Measurements from ENCODE around the gene CHP1. TPM values are rescaled to one million over a fixed set of nuclear protein-coding genes. Genes with fewer than 3 reads are reported as not detected.
A peak's percentile ranks its signal among the peaks of the same experiment; 100 is the strongest.

The CHP1 gene
- total RNA-seq, 3 donors from 2014 or later (not counting 1 experiment from before 2014, with no cell fraction given) = 50.7 to 55.9 (median 51.3) TPM

DNA sequence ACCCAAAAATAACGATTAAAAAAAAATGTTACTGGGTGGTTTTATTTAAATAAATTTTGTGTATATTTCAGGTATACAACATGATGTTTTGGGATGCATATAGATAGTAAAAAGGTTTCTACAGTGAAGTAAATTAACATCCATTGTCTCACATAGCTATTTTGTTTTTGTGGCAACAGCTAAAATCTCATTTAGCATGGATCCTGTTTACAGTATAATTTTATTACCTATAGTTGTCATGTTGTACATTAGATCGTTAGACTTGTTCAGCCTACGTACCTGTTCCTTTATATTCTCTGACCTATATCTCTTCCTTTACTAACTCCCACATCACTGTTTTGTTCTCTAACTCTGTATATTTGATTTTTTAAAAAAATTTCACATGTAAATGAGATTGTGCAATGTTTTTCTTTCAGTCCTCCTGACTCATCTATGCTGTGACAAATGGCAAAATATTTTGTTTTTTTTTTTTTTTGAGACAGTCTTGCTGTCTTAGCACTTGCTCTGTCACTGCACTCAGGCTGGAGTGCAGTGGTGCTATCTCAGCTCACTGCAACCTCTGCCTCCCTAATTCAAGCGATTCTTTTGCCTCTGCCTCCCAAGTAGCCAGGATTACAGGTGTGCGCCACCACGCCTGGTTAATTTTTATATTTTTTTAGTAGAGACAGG is 55.7 kb downstream of the CHP1 start:
- WGBS (ENCODE audit: insufficient coverage) = 100% methylated on average over 3 of the region's 6 CpGs
- H3K9me3 Mint-ChIP-seq = no peaks in the 10 kb centered on the region
- Histone ChIP-seq H3K27me3 (ENCODE audit: control insufficient read depth, insufficient read depth, low read length) (no peaks in the 10 kb centered on the region), H3K27ac (ENCODE audit: low read length) (no peak overlapping the region), H3K4me1 (ENCODE audit: control insufficient read depth, insufficient read depth, low read length) (peaks cover 25% of the 10 kb centered on the region), H3K4me3 (ENCODE audit: low read length) (no peak overlapping the region), H3K9me3 (ENCODE audit: control insufficient read depth, insufficient read depth, low read length) (no peaks in the 10 kb centered on the region), H3K36me3 (ENCODE audit: control insufficient read depth, insufficient read depth, low read length) (peaks cover 30% of the 10 kb centered on the region)
- peak overlapping the region; percentile 40 to 50 for H3K27ac Mint-ChIP-seq
- TF ChIP-seq, protein P1, sequence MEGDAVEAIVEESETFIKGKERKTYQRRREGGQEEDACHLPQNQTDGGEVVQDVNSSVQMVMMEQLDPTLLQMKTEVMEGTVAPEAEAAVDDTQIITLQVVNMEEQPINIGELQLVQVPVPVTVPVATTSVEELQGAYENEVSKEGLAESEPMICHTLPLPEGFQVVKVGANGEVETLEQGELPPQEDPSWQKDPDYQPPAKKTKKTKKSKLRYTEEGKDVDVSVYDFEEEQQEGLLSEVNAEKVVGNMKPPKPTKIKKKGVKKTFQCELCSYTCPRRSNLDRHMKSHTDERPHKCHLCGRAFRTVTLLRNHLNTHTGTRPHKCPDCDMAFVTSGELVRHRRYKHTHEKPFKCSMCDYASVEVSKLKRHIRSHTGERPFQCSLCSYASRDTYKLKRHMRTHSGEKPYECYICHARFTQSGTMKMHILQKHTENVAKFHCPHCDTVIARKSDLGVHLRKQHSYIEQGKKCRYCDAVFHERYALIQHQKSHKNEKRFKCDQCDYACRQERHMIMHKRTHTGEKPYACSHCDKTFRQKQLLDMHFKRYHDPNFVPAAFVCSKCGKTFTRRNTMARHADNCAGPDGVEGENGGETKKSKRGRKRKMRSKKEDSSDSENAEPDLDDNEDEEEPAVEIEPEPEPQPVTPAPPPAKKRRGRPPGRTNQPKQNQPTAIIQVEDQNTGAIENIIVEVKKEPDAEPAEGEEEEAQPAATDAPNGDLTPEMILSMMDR (IDR thresholded peaks at IDR 0.05) = no peak
- no peaks in the 10 kb centered on the region for H3K36me3 Mint-ChIP-seq
- peak overlapping the region; percentile 58 for H3K4me3 Mint-ChIP-seq
- DNase-seq = no peak
- intact Hi-C loops (cut with micrococcal nuclease) = loop anchor here (10.0 kb wide), 1 partner anchor 722 kb away; the partner anchor contains the start of genes CCDC32 and RPUSD2
- ATAC-seq = no peak
- peaks cover 38 to 41% of the 10 kb centered on the region in 2 donors for H3K4me1 Mint-ChIP-seq
- H3K27me3 Mint-ChIP-seq (ENCODE audit: low read depth in 2 of 2) = no peaks in the 10 kb centered on the region

DNA sequence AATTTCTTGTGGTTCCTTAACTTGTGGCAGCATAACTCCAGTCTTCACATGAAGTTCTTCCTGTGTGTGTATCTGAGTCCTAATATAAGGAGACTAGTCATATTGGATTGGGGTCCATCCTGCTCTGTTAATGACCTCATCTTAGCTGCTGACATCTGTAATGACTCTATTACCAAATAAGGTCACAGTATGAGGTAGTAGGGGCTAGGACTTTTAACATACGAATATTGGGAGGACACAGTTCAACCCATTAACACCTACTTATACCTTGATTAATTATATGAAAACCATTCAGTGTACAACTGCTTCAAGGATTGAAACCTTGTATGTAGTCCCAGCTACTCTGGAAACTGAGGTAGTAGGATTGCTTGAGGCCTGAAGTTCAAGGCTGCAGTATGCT is 57.4 kb downstream of the CHP1 start:
- peaks cover 30% of the 10 kb centered on the region for H3K36me3 ChIP-seq (ENCODE audit: control insufficient read depth, insufficient read depth, low read length)
- no CpG with 5 or more reads among the region's 1 CpG for WGBS (ENCODE audit: insufficient coverage)
- no peaks in the 10 kb centered on the region for H3K27me3 Mint-ChIP-seq (ENCODE audit: low read depth in 2 of 2)
- DNase-seq (no peak), ATAC-seq (no peak)
- TF ChIP-seq, protein P1 (IDR thresholded peaks at IDR 0.05) = no peak
- H3K4me3 Mint-ChIP-seq = no peak overlapping the region
- no peak overlapping the region for H3K4me3 ChIP-seq (ENCODE audit: low read length)
- peaks cover 24% of the 10 kb centered on the region for H3K4me1 ChIP-seq (ENCODE audit: control insufficient read depth, insufficient read depth, low read length)
- H3K27me3 ChIP-seq (ENCODE audit: control insufficient read depth, insufficient read depth, low read length) = no peaks in the 10 kb centered on the region
- H3K4me1 Mint-ChIP-seq = peaks cover 31 to 32% of the 10 kb centered on the region in 2 donors
- H3K27ac Mint-ChIP-seq = peak overlapping the region in 1 of 2 donors; percentile 34
- intact Hi-C loops (cut with micrococcal nuclease) = loop anchor here (10.0 kb wide), 1 partner anchor 724 kb away; the partner anchor contains the start of genes CCDC32 and RPUSD2
- H3K27ac ChIP-seq (ENCODE audit: low read length) = no peak overlapping the region
- H3K36me3 Mint-ChIP-seq = no peaks in the 10 kb centered on the region
- H3K9me3 Mint-ChIP-seq = no peaks in the 10 kb centered on the region
- no peaks in the 10 kb centered on the region for H3K9me3 ChIP-seq (ENCODE audit: control insufficient read depth, insufficient read depth, low read length)

DNA sequence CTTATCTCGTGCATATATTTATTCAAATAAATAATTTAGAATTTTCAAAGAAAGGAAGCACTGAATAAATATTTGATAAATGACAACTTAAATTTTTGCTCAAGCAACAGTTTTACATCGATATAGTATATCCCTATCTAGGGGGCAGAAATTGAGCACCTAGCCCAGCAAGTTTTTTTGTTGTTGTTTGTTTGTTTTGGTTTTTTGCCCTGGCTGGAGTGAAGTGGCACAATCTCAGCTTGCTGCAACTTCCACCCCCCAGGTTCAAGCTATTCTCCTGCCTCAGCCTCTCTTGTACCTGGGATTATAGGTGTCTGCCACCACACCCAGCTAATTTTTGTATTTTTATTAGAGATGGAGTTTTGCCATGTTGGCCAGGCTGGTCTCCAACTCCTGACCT is 58.9 kb downstream of the CHP1 start:
- no peaks in the 10 kb centered on the region for H3K27me3 ChIP-seq (ENCODE audit: control insufficient read depth, insufficient read depth, low read length)
- peaks cover 20% of the 10 kb centered on the region for H3K4me1 ChIP-seq (ENCODE audit: control insufficient read depth, insufficient read depth, low read length)
- TF ChIP-seq, protein P1 (IDR thresholded peaks at IDR 0.05) = no peak
- no peaks in the 10 kb centered on the region for H3K9me3 Mint-ChIP-seq
- DNase-seq (no peak), ATAC-seq (no peak)
- no CpG with 5 or more reads among the region's 2 CpGs for WGBS (ENCODE audit: insufficient coverage)
- intact Hi-C loops (cut with micrococcal nuclease) = loop anchor here (10.0 kb wide), 1 partner anchor 725 kb away; the partner anchor contains the start of genes CCDC32 and RPUSD2
- no peaks in the 10 kb centered on the region for H3K9me3 ChIP-seq (ENCODE audit: control insufficient read depth, insufficient read depth, low read length)
- H3K4me3 Mint-ChIP-seq = no peak overlapping the region
- no peak overlapping the region for H3K4me3 ChIP-seq (ENCODE audit: low read length)
- no peak overlapping the region for H3K27ac Mint-ChIP-seq
- no peaks in the 10 kb centered on the region for H3K27me3 Mint-ChIP-seq (ENCODE audit: low read depth in 2 of 2)
- H3K4me1 Mint-ChIP-seq = peaks cover 18 to 25% of the 10 kb centered on the region in 2 donors
- H3K27ac ChIP-seq (ENCODE audit: low read length) = no peak overlapping the region
- H3K36me3 Mint-ChIP-seq = no peaks in the 10 kb centered on the region
- H3K36me3 ChIP-seq (ENCODE audit: control insufficient read depth, insufficient read depth, low read length) = peaks cover 31% of the 10 kb centered on the region

All from natural killer cell (primary cell).